Sigmoid colon (tissue), 7 donors: Measurements from ENCODE around the gene FUT3. TPM values are rescaled to one million over a fixed set of nuclear protein-coding genes. Genes with fewer than 3 reads are reported as not detected.
"Not testable (repeated sequence)": the region's sequence is repeated elsewhere in the genome, so short reads cannot be mapped to it uniquely, and the experiment has no call there.

ENCODE experiments used
- DNase-seq: peaks from one replicate; pipeline ENCODE4 v3.0.0-alpha.2; 2019
- H3K27ac ChIP-seq, 4 donors: fragments of 200-600 bp; sonication (generic); one replicate each; pipeline ENCODE4 v1.5.1; 2016 to 2019; ENCODE audit warnings: mild to moderate bottlenecking in 1 of 4
- H3K27me3 ChIP-seq, 3 donors: fragments of 200-600 bp; sonication (generic); one replicate each; pipeline ENCODE4 v1.5.1; 2019; ENCODE audit warnings: mild to moderate bottlenecking in 1 of 3
- H3K36me3 ChIP-seq, 4 donors: fragments of 200-600 bp; sonication (generic); one replicate each; pipeline ENCODE4 v1.5.1; 2016 to 2019
- H3K4me1 ChIP-seq, 4 donors: fragments of 200-600 bp; sonication (generic); one replicate each; pipeline ENCODE4 v1.5.1; 2017 to 2019
- H3K4me3 ChIP-seq, 4 donors: fragments of 200-600 bp; sonication (generic); one replicate each; pipeline ENCODE4 v1.5.1; 2017 to 2019; ENCODE audit warnings: mild to moderate bottlenecking in 2 of 4, moderate library complexity in 1 of 4
- H3K9me3 ChIP-seq, 4 donors: fragments of 200-600 bp in 3 of 4; sonication (generic) in 3 of 4; one replicate each; pipeline versions ENCODE4 v1.5.1 to v1.6.1; 2013 to 2019
- EP300 ChIP-seq, 4 donors: sonication (generic); formaldehyde crosslinking; IDR thresholded peaks; one replicate each; pipeline ENCODE4 v1.6.1; 2017; ENCODE audit warnings: antibody characterized with exemption in 4 of 4
- POLR2A ChIP-seq, 2 donors: fragments of 450-650 bp; IDR thresholded peaks; one replicate each; pipeline ENCODE4 v1.6.1; 2016; ENCODE audit warnings: antibody characterized with exemption in 2 of 2, mild to moderate bottlenecking in 2 of 2, moderate library complexity in 2 of 2
- POLR2AphosphoS5 ChIP-seq, 4 donors: sonication (generic); formaldehyde crosslinking; IDR thresholded peaks; one replicate each; pipeline ENCODE4 v1.6.1; 2017; ENCODE audit warnings: antibody characterized with exemption in 4 of 4
- WGBS, 2 donors: extraction: QIAGEN DNeasy Blood & Tissue Kit; methylation state at CpG; one replicate each; pipeline ENCODE4 v1.1.7; 2013; 5-methylcytosine and 5-hydroxymethylcytosine counted together
- intact Hi-C: fragments of 100-400 bp; cut with DNase I; formaldehyde crosslinking; loops from one replicate; pipeline ENCODE4 v1.15.1; 2023
- polyA plus RNA-seq, 3 donors: library from polyadenylated mRNA; stranded (reverse); fragments of 200-250 nt; gene quantifications; one replicate each; pipeline ENCODE4 v1.2.3, GENCODE V29; 2013
- total RNA-seq, 4 donors: library from RNA; depleted of rRNA; stranded (reverse); fragments of >200 nt; gene quantifications; one replicate each; pipeline ENCODE4 v1.1.0, GENCODE V29; 2016
- TF ChIP-seq, protein P1 (sequence below), 4 experiments: fragments of 450-650 bp in 3 of 4; fragments of 200-600 bp in 1 of 4; IDR thresholded peaks; one replicate each; pipeline ENCODE4 v1.5.1; 2016 to 2019; ENCODE audit warnings: antibody characterized with exemption in 4 of 4, mild to moderate bottlenecking in 3 of 4, moderate library complexity in 2 of 4
- donor health status: healthy with polysubstance abuse.
- donor health status: Bipolar disorder and iron deficiency.
- donor health status: healthy.

FUT3 gene
- total and polyA plus RNA-seq, 7 donors, result 0.83 to 168 (median 29.5) TPM; not detected in 3

DNA sequence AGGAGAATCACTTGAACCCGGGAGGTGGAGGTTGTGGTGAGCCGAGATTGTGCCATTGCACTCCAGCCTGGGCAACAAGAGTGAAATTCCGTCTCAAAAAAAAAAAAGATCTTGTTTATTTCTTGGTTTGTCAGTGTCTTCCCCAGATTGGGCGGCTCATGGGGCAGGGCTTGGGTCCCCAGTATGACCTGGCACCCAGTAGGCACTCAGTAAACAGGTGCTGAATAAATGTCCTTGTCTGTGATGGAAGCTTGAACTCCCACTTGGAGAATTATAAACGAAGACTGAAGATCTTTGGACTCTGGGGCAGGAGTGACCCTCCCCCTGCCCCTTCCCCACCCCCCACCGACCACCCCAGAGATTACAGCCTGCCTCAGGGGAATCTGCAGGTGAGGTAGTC is 28.9 kb upstream of the FUT3 start:
- no peaks in the 10 kb centered on the region for H3K9me3 ChIP-seq
- no peak for DNase-seq
- no peaks in the 10 kb centered on the region for H3K36me3 ChIP-seq
- peak overlapping the region; percentile 79 to 94 (median 84) for H3K27ac ChIP-seq
- peaks cover 0 to 64% (median 45%) of the 10 kb centered on the region in 4 donors for H3K4me1 ChIP-seq
- intact Hi-C loops, result loop anchor here (2.0 kb wide), 1 partner anchor 51 kb away; no protein-coding TSS in a partner anchor
- TF ChIP-seq EP300 (IDR thresholded peaks at IDR 0.05) (no peak), POLR2A (IDR thresholded peaks at IDR 0.05) (no peak), POLR2AphosphoS5 (IDR thresholded peaks at IDR 0.05) (no peak)
- TF ChIP-seq, protein P1, sequence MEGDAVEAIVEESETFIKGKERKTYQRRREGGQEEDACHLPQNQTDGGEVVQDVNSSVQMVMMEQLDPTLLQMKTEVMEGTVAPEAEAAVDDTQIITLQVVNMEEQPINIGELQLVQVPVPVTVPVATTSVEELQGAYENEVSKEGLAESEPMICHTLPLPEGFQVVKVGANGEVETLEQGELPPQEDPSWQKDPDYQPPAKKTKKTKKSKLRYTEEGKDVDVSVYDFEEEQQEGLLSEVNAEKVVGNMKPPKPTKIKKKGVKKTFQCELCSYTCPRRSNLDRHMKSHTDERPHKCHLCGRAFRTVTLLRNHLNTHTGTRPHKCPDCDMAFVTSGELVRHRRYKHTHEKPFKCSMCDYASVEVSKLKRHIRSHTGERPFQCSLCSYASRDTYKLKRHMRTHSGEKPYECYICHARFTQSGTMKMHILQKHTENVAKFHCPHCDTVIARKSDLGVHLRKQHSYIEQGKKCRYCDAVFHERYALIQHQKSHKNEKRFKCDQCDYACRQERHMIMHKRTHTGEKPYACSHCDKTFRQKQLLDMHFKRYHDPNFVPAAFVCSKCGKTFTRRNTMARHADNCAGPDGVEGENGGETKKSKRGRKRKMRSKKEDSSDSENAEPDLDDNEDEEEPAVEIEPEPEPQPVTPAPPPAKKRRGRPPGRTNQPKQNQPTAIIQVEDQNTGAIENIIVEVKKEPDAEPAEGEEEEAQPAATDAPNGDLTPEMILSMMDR (IDR thresholded peaks at IDR 0.05), result no peak
- 19 to 41% methylated on average over 6 of the region's 6 CpGs for WGBS, 2 donors
- H3K27me3 ChIP-seq, result no peaks in the 10 kb centered on the region
- H3K4me3 ChIP-seq, result no peak overlapping the region

DNA sequence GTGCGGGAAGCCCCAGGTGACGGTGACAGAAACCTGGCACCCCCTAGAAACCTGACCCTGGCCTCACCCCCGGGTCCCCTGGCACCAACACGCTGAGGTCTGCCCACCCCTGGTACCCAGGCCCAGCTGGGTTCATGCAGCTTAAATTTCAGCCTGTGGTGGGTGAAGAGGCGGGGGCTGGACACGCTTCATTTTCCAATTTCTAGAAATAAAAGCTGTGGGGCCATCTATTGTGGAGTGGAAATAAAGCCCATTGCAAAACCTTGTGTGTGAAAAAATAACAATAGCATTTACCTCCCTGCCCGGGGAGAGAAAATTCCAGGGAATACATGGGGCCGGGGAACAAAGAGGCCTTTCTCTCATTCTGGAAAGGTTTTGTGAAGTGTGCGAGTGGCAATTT is 26.6 kb upstream of the FUT3 start:
- H3K9me3 ChIP-seq, result no peaks in the 10 kb centered on the region
- H3K4me3 ChIP-seq, result no peak overlapping the region
- TF ChIP-seq POLR2AphosphoS5 (IDR thresholded peaks at IDR 0.05) (no peak), POLR2A (IDR thresholded peaks at IDR 0.05) (no peak), EP300 (IDR thresholded peaks at IDR 0.05) (no peak)
- TF ChIP-seq, protein P1 (IDR thresholded peaks at IDR 0.05), result no peak
- no peaks in the 10 kb centered on the region for H3K27me3 ChIP-seq
- H3K36me3 ChIP-seq, result no peaks in the 10 kb centered on the region
- H3K27ac ChIP-seq, result peak overlapping the region in 2 of 4 donors; percentile 47 to 60
- WGBS, 2 donors, result 83 to 84% methylated on average over 9 of the region's 9 CpGs
- intact Hi-C loops, result no loop called here
- no peak for DNase-seq
- H3K4me1 ChIP-seq, result peaks cover 0 to 49% (median 37%) of the 10 kb centered on the region in 4 donors

DNA sequence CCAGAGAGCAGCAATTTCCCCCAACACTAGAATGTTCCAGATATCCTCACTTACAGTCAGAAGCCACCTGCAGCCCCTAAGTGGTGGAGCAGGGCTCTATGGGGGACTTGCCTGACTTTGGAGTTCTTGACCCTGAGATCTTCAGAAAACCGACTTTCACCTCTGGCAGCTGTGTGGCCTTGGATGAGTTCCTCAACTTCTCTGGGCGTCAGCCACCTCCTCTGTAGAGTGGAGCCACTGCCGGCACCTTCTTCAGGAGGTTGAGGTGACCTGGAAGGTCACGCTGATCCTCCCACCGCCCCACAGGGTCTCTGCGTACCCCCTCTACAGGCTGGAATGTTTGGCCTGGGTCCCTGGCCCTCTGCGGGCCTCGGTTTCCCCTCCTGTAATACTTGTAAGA is 26.2 kb upstream of the FUT3 start:
- WGBS, 2 donors, result 84 to 89% methylated on average over 8 of the region's 8 CpGs
- peaks cover 0 to 49% (median 38%) of the 10 kb centered on the region in 4 donors for H3K4me1 ChIP-seq
- no peak overlapping the region for H3K4me3 ChIP-seq
- TF ChIP-seq EP300 (IDR thresholded peaks at IDR 0.05) (no peak), POLR2AphosphoS5 (IDR thresholded peaks at IDR 0.05) (no peak), POLR2A (IDR thresholded peaks at IDR 0.05) (no peak)
- TF ChIP-seq, protein P1 (IDR thresholded peaks at IDR 0.05), result no peak
- intact Hi-C loops, result no loop called here
- no peak for DNase-seq
- no peaks in the 10 kb centered on the region for H3K27me3 ChIP-seq
- H3K27ac ChIP-seq, result peak overlapping the region in 2 of 4 donors; percentile 47 to 60
- H3K36me3 ChIP-seq, result no peaks in the 10 kb centered on the region
- no peaks in the 10 kb centered on the region for H3K9me3 ChIP-seq

DNA sequence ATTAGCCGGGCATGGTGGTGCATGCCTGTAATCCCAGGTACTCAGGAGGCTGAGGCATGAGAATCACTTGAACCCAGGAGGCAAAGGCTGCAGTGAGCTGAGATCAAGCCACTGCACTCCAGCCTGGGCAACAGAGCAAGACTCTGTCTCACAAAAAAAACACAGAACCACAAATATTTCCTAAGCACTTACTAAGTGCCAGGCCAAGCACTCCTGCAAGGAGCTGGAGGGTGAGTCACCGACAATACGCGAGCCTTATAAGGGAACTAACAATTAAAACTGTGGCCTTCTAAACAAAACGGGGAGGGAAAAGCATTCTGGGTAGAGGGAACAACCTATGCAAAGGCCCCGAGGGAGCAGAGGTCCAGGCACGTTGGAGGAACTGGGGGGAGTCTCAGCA is 23.2 kb upstream of the FUT3 start:
- H3K27me3 ChIP-seq, intact Hi-C loops, DNase-seq, H3K9me3 ChIP-seq, H3K36me3 ChIP-seq, H3K4me3 ChIP-seq, H3K27ac ChIP-seq: not testable (repeated sequence)
- 84 to 85% methylated on average over 7 of the region's 7 CpGs for WGBS, 2 donors
- H3K4me1 ChIP-seq, result peaks cover 0 to 34% (median 21%) of the 10 kb centered on the region in 4 donors

DNA sequence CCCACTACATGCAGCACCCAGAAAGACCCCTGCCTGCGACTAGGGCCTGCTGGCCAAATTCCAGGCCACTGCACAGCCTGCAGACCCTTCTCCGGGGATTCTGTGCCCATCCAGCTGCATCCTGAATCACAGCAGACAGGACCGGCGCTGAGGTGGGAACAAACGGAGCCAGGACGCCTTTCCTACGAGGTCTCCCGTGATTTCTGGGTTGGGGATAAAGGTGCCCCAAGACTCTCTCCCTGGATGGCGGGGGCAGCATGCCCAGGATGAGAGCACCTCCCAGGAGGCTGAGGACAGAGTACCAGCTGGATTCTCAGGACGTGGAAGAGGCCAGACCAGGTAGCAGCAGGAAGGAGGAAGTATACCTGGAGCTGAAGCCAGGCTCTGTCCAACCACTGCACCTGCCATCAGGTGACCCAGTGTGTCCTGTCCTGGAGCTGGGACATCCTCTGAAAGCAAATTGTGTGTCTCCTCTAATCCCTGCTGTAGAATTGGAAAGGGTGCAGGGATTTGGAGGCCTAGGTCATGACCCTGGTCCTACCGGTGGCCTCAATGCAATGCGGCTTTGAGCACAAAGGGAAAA is 22.5 kb upstream of the FUT3 start:
- DNase-seq, result no peak
- no peaks in the 10 kb centered on the region for H3K36me3 ChIP-seq
- no peaks in the 10 kb centered on the region for H3K9me3 ChIP-seq
- H3K4me1 ChIP-seq, result peaks cover 0 to 26% (median 15%) of the 10 kb centered on the region in 4 donors
- H3K4me3 ChIP-seq, result no peak overlapping the region
- intact Hi-C loops, result no loop called here
- H3K27ac ChIP-seq, result no peak overlapping the region
- TF ChIP-seq POLR2AphosphoS5 (IDR thresholded peaks at IDR 0.05), result no peak
- TF ChIP-seq EP300 (IDR thresholded peaks at IDR 0.05), result no peak
- TF ChIP-seq, protein P1 (IDR thresholded peaks at IDR 0.05), result no peak
- no peak for TF ChIP-seq POLR2A (IDR thresholded peaks at IDR 0.05)
- H3K27me3 ChIP-seq, result no peaks in the 10 kb centered on the region
- WGBS, 2 donors, result 91 to 92% methylated on average over 12 of the region's 12 CpGs
